Mesenchymal stem cell (in vitro differentiated cells and primary cell): Measurements from ENCODE around the gene GRAMD4.

Experiments
- DNase-seq: peaks from one replicate; pipeline ENCODE4 v3.0.0-alpha.2; 2013
- H2AFZ ChIP-seq: one replicate; pipeline ENCODE4 v1.6.1; 2013; ENCODE audit warnings: low read depth, mild to moderate bottlenecking, control low read depth, inconsistent platforms, low read length, moderate library complexity
- H2AK5ac ChIP-seq: 2 replicates; pipeline ENCODE4 v1.6.1; 2013; ENCODE audit warnings: low read length, moderate library complexity, mild to moderate bottlenecking, inconsistent platforms; ENCODE audit not compliant: severe bottlenecking
- H2BK120ac ChIP-seq: one replicate; pipeline ENCODE4 v1.6.1; 2013; ENCODE audit warnings: low read depth, mild to moderate bottlenecking, inconsistent platforms, low read length, moderate library complexity
- H2BK12ac ChIP-seq, 2 experiments: one replicate each; pipeline ENCODE4 v1.6.1; 2013; ENCODE audit warnings: inconsistent platforms in 2 of 2, low read length in 2 of 2, mild to moderate bottlenecking in 2 of 2, moderate library complexity in 2 of 2, control low read depth in 1 of 2
- H2BK15ac ChIP-seq: one replicate; pipeline ENCODE4 v1.6.1; 2013; ENCODE audit warnings: mild to moderate bottlenecking, low read depth, inconsistent platforms; ENCODE audit not compliant: poor library complexity, severe bottlenecking
- H2BK5ac ChIP-seq: 2 replicates; pipeline ENCODE4 v1.6.1; 2013; ENCODE audit warnings: low read depth, mild to moderate bottlenecking, low read length, control low read depth, inconsistent platforms; ENCODE audit not compliant: poor library complexity, severe bottlenecking
- H3K14ac ChIP-seq, 2 experiments: one replicate each; pipeline ENCODE4 v1.6.1; 2013; ENCODE audit warnings: inconsistent platforms in 2 of 2, low read length in 2 of 2, control low read depth in 1 of 2, mild to moderate bottlenecking in 1 of 2, moderate library complexity in 1 of 2
- H3K18ac ChIP-seq, 2 experiments: one replicate each; pipeline ENCODE4 v1.6.1; 2013; ENCODE audit warnings: inconsistent platforms in 2 of 2, low read length in 2 of 2, control low read depth in 1 of 2, low read depth in 1 of 2, mild to moderate bottlenecking in 1 of 2
- H3K23ac ChIP-seq, 2 experiments: one replicate each; pipeline ENCODE4 v1.6.1; 2013; ENCODE audit warnings: inconsistent platforms in 2 of 2, low read length in 2 of 2, mild to moderate bottlenecking in 2 of 2, moderate library complexity in 2 of 2, control low read depth in 1 of 2
- H3K27ac ChIP-seq: 2 replicates; pipeline ENCODE4 v1.5.1; 2013; ENCODE audit warnings: mild to moderate bottlenecking, moderate library complexity, low read length, control low read depth, inconsistent platforms; ENCODE audit not compliant: poor library complexity, severe bottlenecking
- H3K27me3 ChIP-seq, 2 experiments: 2 replicates each; pipeline versions ENCODE4 v1.6.1 to v1.7.0; 2013; ENCODE audit warnings: low read length in 2 of 2, mild to moderate bottlenecking in 2 of 2, moderate library complexity in 2 of 2, control low read depth in 1 of 2, inconsistent platforms in 1 of 2; ENCODE audit not compliant: control insufficient read depth in 1 of 2, insufficient read depth in 1 of 2
- H3K36me3 ChIP-seq, 2 experiments: 2 replicates each; pipeline versions ENCODE4 v1.6.1 to v1.7.0; 2013; ENCODE audit warnings: low read length in 2 of 2, control low read depth in 1 of 2, inconsistent platforms in 1 of 2, low read depth in 1 of 2, mild to moderate bottlenecking in 1 of 2; ENCODE audit not compliant: insufficient read depth in 2 of 2, control insufficient read depth in 1 of 2
- H3K4ac ChIP-seq, 2 experiments: one replicate each; pipeline ENCODE4 v1.6.1; 2013; ENCODE audit warnings: inconsistent platforms in 2 of 2, low read length in 2 of 2, mild to moderate bottlenecking in 2 of 2, moderate library complexity in 2 of 2, control low read depth in 1 of 2, low read depth in 1 of 2
- H3K4me1 ChIP-seq: 2 replicates; pipeline ENCODE4 v1.6.1; 2013; ENCODE audit warnings: low read depth, low read length, control low read depth; ENCODE audit not compliant: control insufficient read depth, insufficient read depth
- H3K4me2 ChIP-seq: 2 replicates; pipeline ENCODE4 v1.6.1; 2013; ENCODE audit warnings: low read length, mild to moderate bottlenecking, inconsistent platforms; ENCODE audit not compliant: poor library complexity, severe bottlenecking
- H3K4me3 ChIP-seq, 2 experiments: 2 replicates each; pipeline versions ENCODE4 v1.5.1 to v1.7.0; 2013; ENCODE audit warnings: low read length in 2 of 2, mild to moderate bottlenecking in 2 of 2, control low read depth in 1 of 2, low read depth in 1 of 2; ENCODE audit not compliant: insufficient read depth in 1 of 2
- H3K79me1 ChIP-seq: replicated peaks from 2 replicates; pipeline ENCODE4 v1.6.1; 2013; ENCODE audit warnings: mild to moderate bottlenecking, control low read depth, low read length, inconsistent platforms; ENCODE audit not compliant: poor library complexity, severe bottlenecking
- H3K9ac ChIP-seq: 2 replicates; pipeline ENCODE4 v1.7.0; 2013; ENCODE audit warnings: mild to moderate bottlenecking, low read length, moderate library complexity
- H3K9me3 ChIP-seq: 2 replicates; pipeline ENCODE4 v1.7.0; 2013; ENCODE audit warnings: mild to moderate bottlenecking, low read length; ENCODE audit not compliant: control insufficient read depth
- H4K8ac ChIP-seq: one replicate; pipeline ENCODE4 v1.6.1; 2013; ENCODE audit warnings: inconsistent platforms, mild to moderate bottlenecking, low read length, moderate library complexity
- H4K91ac ChIP-seq: one replicate; pipeline ENCODE4 v1.6.1; 2013; ENCODE audit warnings: mild to moderate bottlenecking, low read length, inconsistent platforms
- WGBS: methylation state at CpG from one replicate; pipeline ENCODE4 v1.1.7; 2013; ENCODE audit warnings: mixed read lengths; 5-methylcytosine and 5-hydroxymethylcytosine counted together

Gene GRAMD4

DNA sequence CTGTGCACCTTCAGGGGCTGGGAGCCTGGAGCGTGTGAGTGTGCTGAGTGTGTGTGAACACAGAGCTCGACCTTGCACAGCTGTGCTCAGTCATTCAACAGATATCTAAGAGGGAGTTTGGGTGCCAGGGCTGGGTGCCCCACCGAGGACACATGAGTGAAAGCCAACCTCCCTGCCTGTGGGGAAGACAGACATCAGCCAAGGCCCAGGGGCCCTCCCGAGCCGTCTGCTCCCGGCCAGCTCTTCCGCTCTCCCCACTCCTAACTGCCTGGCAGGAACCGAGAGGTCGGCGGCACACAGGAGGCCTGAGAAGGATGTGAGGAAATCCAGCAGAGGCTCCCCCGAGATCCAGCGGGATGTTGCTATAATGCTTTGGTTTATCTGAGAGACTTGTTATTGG lies 85.9 kb downstream of the GRAMD4 start:
- DNase-seq, result no peak
- H4K91ac ChIP-seq, result no peak overlapping the region

DNA sequence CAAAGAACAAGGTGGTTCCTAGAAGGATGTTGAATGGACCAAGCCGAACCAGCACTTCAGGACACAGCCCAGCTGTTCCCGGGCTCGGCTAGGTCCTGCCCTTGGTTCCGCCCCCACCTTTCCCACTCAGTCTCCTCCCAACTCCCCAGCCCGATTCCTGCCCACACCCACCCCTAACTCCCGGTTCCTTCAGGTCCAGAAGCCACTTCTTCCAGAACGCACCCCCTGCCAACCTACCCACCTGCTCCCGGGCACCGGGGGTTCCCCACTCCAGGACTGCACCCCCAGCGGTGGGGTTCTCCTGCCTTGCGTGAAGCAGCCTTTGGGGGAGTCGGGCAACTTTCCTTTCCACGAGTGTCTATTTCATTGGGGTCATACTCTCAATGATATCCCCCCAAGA lies 87.1 kb downstream of the GRAMD4 start:
- no peak overlapping the region for H4K8ac ChIP-seq
- no peak overlapping the region for H3K4me2 ChIP-seq
- H2BK12ac ChIP-seq, result no peak overlapping the region
- no peak overlapping the region for H2AK5ac ChIP-seq
- no peak overlapping the region for H4K91ac ChIP-seq
- H3K4me1 ChIP-seq, result peaks cover 2% of the 10 kb centered on the region
- no peak for DNase-seq
- peaks cover 38% of the 10 kb centered on the region for H3K79me1 ChIP-seq
- no peak overlapping the region for H3K4me3 ChIP-seq
- no peak overlapping the region for H2AFZ ChIP-seq
- no peak overlapping the region for H3K18ac ChIP-seq
- no peak overlapping the region for H2BK120ac ChIP-seq
- H3K36me3 ChIP-seq, result peaks cover 70 to 88% of the 10 kb centered on the region in 2 experiments
- H2BK15ac ChIP-seq, result no peak overlapping the region
- 93% methylated on average over 13 of the region's 13 CpGs for WGBS
- no peak overlapping the region for H3K14ac ChIP-seq
- H3K27ac ChIP-seq, result no peak overlapping the region
- H3K27me3 ChIP-seq, result no peaks in the 10 kb centered on the region
- no peak overlapping the region for H2BK5ac ChIP-seq
- no peak overlapping the region for H3K23ac ChIP-seq
- H3K9ac ChIP-seq, result no peak overlapping the region
- no peaks in the 10 kb centered on the region for H3K9me3 ChIP-seq
- H3K4ac ChIP-seq, result no peak overlapping the region

More for the DNA sequence above, 85.9 kb downstream of the GRAMD4 start:
- Histone ChIP-seq H3K36me3 (peaks cover 74 to 82% of the 10 kb centered on the region in 2 experiments), H2BK15ac (no peak overlapping the region), H3K14ac (no peak overlapping the region), H2AFZ (no peak overlapping the region), H3K23ac (no peak overlapping the region), H3K4me1 (peaks cover 6% of the 10 kb centered on the region), H3K4ac (no peak overlapping the region), H3K79me1 (peaks cover 40% of the 10 kb centered on the region), H3K27ac (no peak overlapping the region), H3K27me3 (no peaks in the 10 kb centered on the region), H2BK120ac (no peak overlapping the region), H2BK5ac (no peak overlapping the region), H3K4me3 (no peak overlapping the region), H2BK12ac (no peak overlapping the region), H3K9ac (no peak overlapping the region), H3K4me2 (no peak overlapping the region), H4K8ac (no peak overlapping the region), H3K18ac (no peak overlapping the region), H2AK5ac (no peak overlapping the region), H3K9me3 (no peaks in the 10 kb centered on the region)
- WGBS, result 95% methylated on average over 12 of the region's 12 CpGs

DNA sequence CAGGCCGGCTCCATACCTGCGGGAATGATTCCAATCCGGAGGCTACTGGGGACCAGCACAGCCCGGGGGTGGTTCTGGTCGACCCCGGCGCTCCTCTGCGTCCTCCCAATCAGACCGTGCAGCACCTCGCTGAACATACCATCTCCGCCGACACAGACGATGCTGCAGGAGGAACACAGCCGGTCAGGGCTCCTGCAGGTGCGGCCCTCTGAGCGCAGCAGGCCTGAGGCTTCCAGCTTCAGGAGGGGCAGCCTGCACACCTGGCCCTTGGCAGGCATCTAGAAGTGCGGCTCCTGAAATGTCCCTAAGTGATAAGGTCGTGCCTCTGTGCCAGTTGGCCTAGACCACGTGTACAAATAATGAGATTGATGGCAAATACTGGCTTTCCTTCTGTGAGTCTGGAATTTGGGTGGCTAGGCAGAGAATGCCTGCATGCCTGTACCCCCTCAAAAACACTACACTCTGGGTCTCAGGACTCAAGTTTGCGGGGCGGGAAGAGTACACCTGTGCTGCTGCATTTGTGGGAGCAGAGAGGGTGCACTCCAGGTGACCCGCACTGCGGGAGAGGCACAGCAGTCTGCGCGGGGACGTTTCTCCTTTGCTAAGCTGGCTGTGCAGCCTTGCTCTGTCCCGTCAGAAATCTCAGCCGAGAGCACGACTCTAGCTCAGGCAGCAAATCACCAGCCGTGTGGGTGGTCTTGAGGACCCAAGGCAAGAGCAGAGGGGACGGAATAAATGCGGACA lies 87.8 kb downstream of the GRAMD4 start:
- Histone ChIP-seq H3K4ac (no peak overlapping the region), H4K91ac (no peak overlapping the region), H3K4me1 (peaks cover 2% of the 10 kb centered on the region), H3K9ac (no peak overlapping the region), H2AK5ac (no peak overlapping the region), H3K27me3 (no peaks in the 10 kb centered on the region), H3K4me2 (no peak overlapping the region), H2BK15ac (no peak overlapping the region), H2BK120ac (no peak overlapping the region), H4K8ac (no peak overlapping the region), H2BK12ac (no peak overlapping the region), H2BK5ac (no peak overlapping the region), H3K79me1 (peaks cover 37% of the 10 kb centered on the region), H3K23ac (no peak overlapping the region), H2AFZ (no peak overlapping the region), H3K18ac (no peak overlapping the region), H3K27ac (no peak overlapping the region), H3K14ac (no peak overlapping the region), H3K9me3 (no peaks in the 10 kb centered on the region), H3K36me3 (peaks cover 66 to 84% of the 10 kb centered on the region in 2 experiments), H3K4me3 (no peak overlapping the region)
- WGBS, result 95% methylated on average over 32 of the region's 32 CpGs
- no peak for DNase-seq

DNA sequence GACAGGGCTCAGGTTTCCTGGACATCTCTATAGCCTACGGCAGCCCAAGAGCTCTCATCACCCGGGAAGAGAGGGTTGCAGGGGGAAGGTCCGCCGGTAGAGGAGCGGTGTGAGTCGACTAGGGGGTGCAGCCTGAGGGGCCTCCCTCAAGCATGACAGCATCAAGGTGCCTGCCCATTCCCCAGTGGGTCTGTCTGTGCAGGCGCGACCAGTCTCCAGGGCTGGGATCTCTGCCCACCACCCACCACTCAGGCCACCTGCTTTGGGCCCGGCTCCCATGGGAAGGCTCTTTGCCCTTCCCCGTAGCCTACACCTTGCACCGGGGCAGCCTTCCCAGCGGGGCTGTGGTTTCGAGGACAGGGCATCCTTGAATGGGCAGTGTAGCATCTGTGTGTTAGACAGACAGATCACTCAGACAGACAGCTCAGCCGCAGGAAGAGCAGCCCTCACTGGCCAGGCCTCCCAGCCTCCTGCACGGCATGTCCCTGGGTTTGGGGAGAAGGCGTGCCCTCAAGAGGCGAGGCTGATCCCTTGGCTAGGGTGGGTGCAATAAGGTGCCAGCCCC lies 88.7 kb downstream of the GRAMD4 start:
- no peak overlapping the region for H4K91ac ChIP-seq
- H2BK120ac ChIP-seq, result no peak overlapping the region
- DNase-seq, result no peak
- H3K36me3 ChIP-seq, result peaks cover 62 to 83% of the 10 kb centered on the region in 2 experiments
- no peak overlapping the region for H2BK12ac ChIP-seq
- H4K8ac ChIP-seq, result no peak overlapping the region
- H3K9ac ChIP-seq, result no peak overlapping the region
- no peak overlapping the region for H3K4me2 ChIP-seq
- no peak overlapping the region for H2AFZ ChIP-seq
- H3K9me3 ChIP-seq, result no peaks in the 10 kb centered on the region
- H3K4ac ChIP-seq, result no peak overlapping the region
- no peak overlapping the region for H3K14ac ChIP-seq
- H3K4me3 ChIP-seq, result no peak overlapping the region
- H3K23ac ChIP-seq, result no peak overlapping the region
- H3K79me1 ChIP-seq, result peaks cover 37% of the 10 kb centered on the region
- H3K4me1 ChIP-seq, result no peaks in the 10 kb centered on the region
- H2AK5ac ChIP-seq, result no peak overlapping the region
- no peak overlapping the region for H2BK15ac ChIP-seq
- H3K27me3 ChIP-seq, result no peaks in the 10 kb centered on the region
- no peak overlapping the region for H3K18ac ChIP-seq
- H2BK5ac ChIP-seq, result no peak overlapping the region
- WGBS, result 99% methylated on average over 17 of the region's 17 CpGs
- H3K27ac ChIP-seq, result no peak overlapping the region
